ENCODE data around the gene MORN5. TPM values are rescaled to one million over a fixed set of nuclear protein-coding genes. Genes with fewer than 3 reads are reported as not detected.

Gene MORN5
- total and polyA plus RNA-seq, 9 of the 15 experiments (the other 6 are each of a cell fraction or from before 2014, with no cell fraction given) = not detected

DNA sequence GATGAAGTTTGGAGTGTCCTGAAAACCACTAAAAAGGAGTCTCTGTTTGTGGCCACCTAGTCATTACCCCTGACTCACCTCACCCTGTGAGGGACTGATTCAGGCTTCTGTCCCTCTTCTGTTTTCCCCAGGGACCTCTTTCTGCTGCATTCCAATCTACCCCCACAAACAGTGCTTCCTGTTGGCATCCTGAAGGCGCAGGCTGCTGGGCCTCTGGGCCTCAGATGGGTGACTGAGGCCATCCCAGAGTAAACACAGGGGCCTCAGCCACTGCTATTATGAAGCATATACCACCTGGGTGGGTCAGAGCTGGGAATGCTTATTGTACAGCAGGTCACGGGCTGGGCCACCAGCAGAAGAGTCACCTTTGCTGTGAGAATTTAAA, 20.0 kb downstream of the MORN5 start:
- in situ Hi-C loops (cut with MboI) = no loop called here
- Histone ChIP-seq H3K27ac (ENCODE audit: extremely low read depth, low read depth, low read length) (no peak overlapping the region), H2AFZ (ENCODE audit: low read depth, low read length) (no peak overlapping the region), H3K9me1 (ENCODE audit: control insufficient read depth, insufficient read depth, low read length) (no peaks in the 10 kb centered on the region), H3K4me2 (ENCODE audit: insufficient read depth, low read length) (no peak overlapping the region), H3K9ac (ENCODE audit: insufficient read depth in 1 of 2, low read depth in 2 of 2, low read length in 2 of 2) (no peak overlapping the region), H3K79me2 (ENCODE audit: control insufficient read depth, insufficient read depth, low read length) (no peaks in the 10 kb centered on the region), H3K4me1 (replicated peaks in 1 of 2; ENCODE audit: control insufficient read depth in 2 of 2, insufficient read depth in 2 of 2, low read length in 2 of 2) (peaks cover 0 to 18% of the 10 kb centered on the region in 2 experiments; a peak in 2 of 5 replicates), H3K36me3 (ENCODE audit: control insufficient read depth, insufficient read depth, low read length) (no peaks in the 10 kb centered on the region), H4K20me1 (replicated peaks; ENCODE audit: control insufficient read depth, insufficient read depth, low read length) (no peaks in the 10 kb centered on the region), H3K27me3 (ENCODE audit: control insufficient read depth in 2 of 2, insufficient read depth in 2 of 2, low read length in 2 of 2) (no peaks in the 10 kb centered on the region), H3K9me3 (replicated peaks; ENCODE audit: control insufficient read depth, insufficient read depth, low read depth, low read length) (no peaks in the 10 kb centered on the region), H3K4me3 (no peak overlapping the region)
- FAIRE-seq (no peak), ATAC-seq (no peak), DNase-seq (ENCODE audit: extremely low read depth in 1 of 4, low spot score in 3 of 4) (no peak)
- WGBS (ENCODE audit: insufficient coverage, low coverage, missing lambda C conversion rate) = 46% methylated on average over 2 of the region's 2 CpGs
- ChIA-PET POLR2A (interaction anchor here (0.9 kb wide), 1 partner anchor 15 kb away, joined by 3 read pairs; no protein-coding TSS in a partner anchor), CTCF (ENCODE audit: low intra/inter-chr PET ratio) (no interaction called here)
- BruUV-seq (replicated peaks) = no TSS peak
- intact Hi-C loops (cut with micrococcal nuclease) = no loop called here
- TF ChIP-seq FOSL1 (tag; conservative IDR thresholded peaks at IDR 0.05) (no peak), MLX (CRISPR knock-in tag; conservative IDR thresholded peaks at IDR 0.05) (no peak), CLOCK (CRISPR knock-in tag; IDR thresholded peaks at IDR 0.05; ENCODE audit: borderline replicate concordance) (no peak), ZNF639 (CRISPR knock-in tag; conservative IDR thresholded peaks at IDR 0.05 in 1 of 2, IDR thresholded peaks at IDR 0.05 in 1 of 2) (no peak), FOXK1 (CRISPR knock-in tag; IDR thresholded peaks at IDR 0.05; ENCODE audit: borderline replicate concordance) (no peak), BCOR (IDR thresholded peaks at IDR 0.05) (no peak), KAT8 (IDR thresholded peaks at IDR 0.05; ENCODE audit: low read depth) (no peak), SIN3A (IDR thresholded peaks at IDR 0.05; ENCODE audit: borderline replicate concordance in 2 of 2, control insufficient read depth in 1 of 2, low read depth in 2 of 2, low read length in 2 of 2) (no peak)

Data from K562 (cell line).